HCT116 (cell line): ENCODE results near the gene ASIC5. TPM values are rescaled to one million over a fixed set of nuclear protein-coding genes. Genes with fewer than 3 reads are reported as not detected.
"Not testable (repeated sequence)": the region's sequence is repeated elsewhere in the genome, so short reads cannot be mapped to it uniquely, and the experiment has no call there.

Source experiments
- ATAC-seq: fragments of 200-7000 bp; cut with Tn5 transposase; 2 replicates; pipeline ENCODE4 v1.9.1; 2020; ENCODE audit warnings: mild to moderate bottlenecking, moderate library complexity
- BruUV-seq: library from RNA; stranded (reverse); fragments of 400-500 nt; replicated peaks from 2 replicates; lab custom pipeline; 2021; lab: Mats Ljungman, UMichigan
- CTCF ChIA-PET: fragments of 300-600 bp; sonication (Branson Sonifier 250); formaldehyde crosslinking; loops from one replicate; lab custom pipeline; 2021; ENCODE audit warnings: antibody characterized with exemption; lab: Charles Lee
- POLR2A ChIA-PET: fragments of 300-600, 350-600 bp; sonication (Branson Sonifier 250); formaldehyde crosslinking; loops from one replicate; lab custom pipeline; 2021; ENCODE audit warnings: antibody characterized with exemption; lab: Charles Lee
- RAD21 ChIA-PET, 2 experiments: fragments of 300-600 bp; sonication (Branson Sonifier 250); formaldehyde crosslinking; loops; one replicate each; lab custom pipeline; 2023; ENCODE audit warnings: low total read pairs in 2 of 2; ENCODE audit not compliant: uncharacterized antibody in 2 of 2, unreplicated experiment in 2 of 2, low non-redundant PET in 1 of 2; lab: Charles Lee
- DNase-seq: peaks from one replicate; pipeline ENCODE4 v3.0.0-alpha.2; 2010; ENCODE audit warnings: low read depth, low spot score
- H2AFZ ChIP-seq: fragments of 200-600 bp; shearing (Covaris generic), sonication (generic); 2 replicates; pipeline ENCODE4 v1.6.1; 2017; ENCODE audit warnings: low read depth, mixed run types, mixed read lengths, antibody characterized with exemption, low read length; ENCODE audit not compliant: poor library complexity, severe bottlenecking
- H3K27ac ChIP-seq: 2 replicates; pipeline ENCODE4 v1.5.1; 2012; ENCODE audit warnings: low read depth, low read length
- H3K27me3 ChIP-seq: fragments of 200-600 bp; sonication (generic); 2 replicates; pipeline ENCODE4 v1.6.1; 2016; ENCODE audit warnings: mixed run types, low read length, mixed read lengths; ENCODE audit not compliant: insufficient read depth
- H3K36me3 ChIP-seq, 2 experiments: fragments of 200-500 bp in 1 of 2; fragments of 200-600 bp in 1 of 2; sonication (Bioruptor generic) in 1 of 2; sonication (generic) in 1 of 2; 2 replicates each; pipeline versions ENCODE4 v1.5.1 to v1.6.1; 2014 to 2016; ENCODE audit warnings: low read length in 2 of 2, inconsistent platforms in 1 of 2, mixed read lengths in 1 of 2, mixed run types in 1 of 2; ENCODE audit not compliant: insufficient read depth in 2 of 2, control insufficient read depth in 1 of 2
- H3K4me1 ChIP-seq, 2 experiments: fragments of 200-600 bp in 1 of 2; sonication (generic) in 1 of 2; 2 replicates each; pipeline versions ENCODE4 v1.5.1 to v1.6.1; 2012 to 2017; ENCODE audit warnings: low read length in 2 of 2, inconsistent platforms in 1 of 2, mild to moderate bottlenecking in 1 of 2, mixed read lengths in 1 of 2, mixed run types in 1 of 2, moderate library complexity in 1 of 2; ENCODE audit not compliant: insufficient read depth in 2 of 2, control insufficient read depth in 1 of 2
- H3K4me2 ChIP-seq: fragments of 200-600 bp; sonication (generic); 2 replicates; pipeline ENCODE4 v1.6.1; 2017; ENCODE audit warnings: mixed run types, low read length, mixed read lengths
- H3K4me3 ChIP-seq, 2 experiments: fragments of 200-600 bp in 1 of 2; sonication (generic) in 1 of 2; replicated peaks in 1 of 2; 2 replicates each; pipeline ENCODE4 v1.5.1; 2011 to 2016; ENCODE audit warnings: low read length in 2 of 2, control low read depth in 1 of 2, low read depth in 1 of 2, mild to moderate bottlenecking in 1 of 2, mixed read lengths in 1 of 2, mixed run types in 1 of 2
- H3K79me2 ChIP-seq: fragments of 200-600 bp; sonication (generic); 2 replicates; pipeline ENCODE4 v1.6.1; 2017; ENCODE audit warnings: mild to moderate bottlenecking, mixed run types, low read length, moderate library complexity, mixed read lengths; ENCODE audit not compliant: insufficient read depth
- H3K9ac ChIP-seq: fragments of 200-600 bp; sonication (generic); 2 replicates; pipeline ENCODE4 v1.6.1; 2016; ENCODE audit warnings: low read length, mixed read lengths
- H3K9me2 ChIP-seq: fragments of 200-600 bp; sonication (generic), shearing (Covaris generic); 2 replicates; pipeline ENCODE4 v1.6.1; 2017; ENCODE audit warnings: mixed run types, mild to moderate bottlenecking, moderate library complexity; ENCODE audit not compliant: insufficient read depth
- H3K9me3 ChIP-seq, 2 experiments: fragments of 200-500 bp in 1 of 2; fragments of 200-600 bp in 1 of 2; sonication (Bioruptor generic) in 1 of 2; sonication (generic) in 1 of 2; 2 replicates each; pipeline ENCODE4 v1.6.1; 2014 to 2017; ENCODE audit warnings: low read length in 2 of 2, mixed read lengths in 2 of 2, inconsistent platforms in 1 of 2, low read depth in 1 of 2, mild to moderate bottlenecking in 1 of 2, mixed run types in 1 of 2, moderate library complexity in 1 of 2; ENCODE audit not compliant: control insufficient read depth in 1 of 2, insufficient read depth in 1 of 2
- H4K20me1 ChIP-seq: fragments of 200-600 bp; sonication (generic), shearing (Covaris generic); 2 replicates; pipeline ENCODE4 v1.6.1; 2017; ENCODE audit warnings: mixed run types, mild to moderate bottlenecking, moderate library complexity; ENCODE audit not compliant: insufficient read depth
- CBX3 ChIP-seq: IDR thresholded peaks from 2 replicates; pipeline ENCODE4 v1.6.1; 2012; ENCODE audit warnings: low read depth
- CEBPB ChIP-seq: IDR thresholded peaks from 2 replicates; pipeline ENCODE4 v1.6.1; 2012; ENCODE audit warnings: low read depth
- FOSL1 ChIP-seq: IDR thresholded peaks from 2 replicates; pipeline ENCODE4 v1.6.1; 2012; ENCODE audit warnings: low read depth
- JUND ChIP-seq: IDR thresholded peaks from 2 replicates; pipeline ENCODE4 v1.6.1; 2012
- POLR2A ChIP-seq: IDR thresholded peaks from 2 replicates; pipeline ENCODE4 v1.7.0; 2011; ENCODE audit warnings: borderline replicate concordance; ENCODE audit not compliant: insufficient read depth, insufficient read length; ENCODE audit errors: extremely low read depth
- RAD21 ChIP-seq: IDR thresholded peaks from 2 replicates; pipeline ENCODE4 v1.6.1; 2012; ENCODE audit warnings: low read depth, mild to moderate bottlenecking
- SIN3A ChIP-seq: IDR thresholded peaks from 2 replicates; pipeline ENCODE4 v1.6.1; 2012; ENCODE audit warnings: low read depth
- SP1 ChIP-seq: IDR thresholded peaks from 2 replicates; pipeline ENCODE4 v1.6.1; 2012; ENCODE audit warnings: low read depth
- SRF ChIP-seq: IDR thresholded peaks from 2 replicates; pipeline ENCODE4 v1.6.1; 2012; ENCODE audit warnings: low read depth
- ZFX ChIP-seq: fragments of 450-650 bp; IDR thresholded peaks from 2 replicates; pipeline ENCODE4 v1.6.1; 2017
- ZNF274 ChIP-seq: fragments of 200-500 bp; sonication (Bioruptor generic); IDR thresholded peaks from 2 replicates; pipeline ENCODE4 v1.6.1; 2014; ENCODE audit warnings: mild to moderate bottlenecking, low read depth, low read length, inconsistent platforms
- intact Hi-C: fragments of 100-400 bp; cut with micrococcal nuclease; formaldehyde crosslinking; loops from 2 replicates; pipeline ENCODE4 v1.10.0; 2022
- total RNA-seq: library from RNA; stranded (reverse); gene quantifications from one replicate; pipeline ENCODE4 v1.2.1, GENCODE V29; 2021; ENCODE audit not compliant: unreplicated experiment
- TF ChIP-seq, protein P1 (sequence below): IDR thresholded peaks from 2 replicates; pipeline ENCODE4 v1.6.1; 2011; ENCODE audit warnings: mild to moderate bottlenecking, low read length, moderate library complexity; ENCODE audit not compliant: insufficient replicate concordance; ENCODE audit errors: extremely low read depth
- TF ChIP-seq, protein P2 (sequence below): IDR thresholded peaks from 2 replicates; pipeline ENCODE4 v1.6.1; 2012
- TF ChIP-seq, protein P3 (sequence below): IDR thresholded peaks from 2 replicates; pipeline ENCODE4 v1.6.1; 2012; ENCODE audit warnings: low read depth
- TF ChIP-seq, protein P4 (sequence below): IDR thresholded peaks from 2 replicates; pipeline ENCODE4 v1.6.1; 2012

Gene ASIC5
- total RNA-seq, 1 experiment from 2014 or later = not detected

DNA sequence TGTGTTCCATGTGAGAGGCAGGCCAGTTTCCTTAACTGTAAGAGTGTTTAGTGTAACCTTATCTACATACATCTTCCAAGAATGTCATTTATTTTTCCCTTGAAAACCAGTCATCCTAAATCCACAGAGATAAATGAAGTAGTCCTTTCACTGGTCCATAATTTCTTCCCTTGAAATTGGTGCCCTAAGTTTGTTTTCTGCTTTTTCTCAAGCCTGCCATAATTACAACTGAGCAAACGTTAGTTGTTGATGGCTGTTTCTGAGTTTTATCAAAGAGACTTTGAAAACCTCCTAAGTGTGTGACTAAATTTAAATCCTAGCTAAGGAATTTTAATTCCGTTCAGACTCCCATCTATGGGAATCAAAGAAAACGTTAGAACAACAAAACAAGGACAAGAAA is 33.8 kb upstream of the ASIC5 start:
- BruUV-seq = no TSS peak
- TF ChIP-seq RAD21 = no peak
- TF ChIP-seq POLR2A = no peak
- TF ChIP-seq CBX3 = no peak
- TF ChIP-seq SIN3A = no peak
- no peak for TF ChIP-seq CEBPB
- no peak for TF ChIP-seq ZNF274
- TF ChIP-seq SRF = no peak
- no peak for TF ChIP-seq FOSL1
- TF ChIP-seq, protein P1, sequence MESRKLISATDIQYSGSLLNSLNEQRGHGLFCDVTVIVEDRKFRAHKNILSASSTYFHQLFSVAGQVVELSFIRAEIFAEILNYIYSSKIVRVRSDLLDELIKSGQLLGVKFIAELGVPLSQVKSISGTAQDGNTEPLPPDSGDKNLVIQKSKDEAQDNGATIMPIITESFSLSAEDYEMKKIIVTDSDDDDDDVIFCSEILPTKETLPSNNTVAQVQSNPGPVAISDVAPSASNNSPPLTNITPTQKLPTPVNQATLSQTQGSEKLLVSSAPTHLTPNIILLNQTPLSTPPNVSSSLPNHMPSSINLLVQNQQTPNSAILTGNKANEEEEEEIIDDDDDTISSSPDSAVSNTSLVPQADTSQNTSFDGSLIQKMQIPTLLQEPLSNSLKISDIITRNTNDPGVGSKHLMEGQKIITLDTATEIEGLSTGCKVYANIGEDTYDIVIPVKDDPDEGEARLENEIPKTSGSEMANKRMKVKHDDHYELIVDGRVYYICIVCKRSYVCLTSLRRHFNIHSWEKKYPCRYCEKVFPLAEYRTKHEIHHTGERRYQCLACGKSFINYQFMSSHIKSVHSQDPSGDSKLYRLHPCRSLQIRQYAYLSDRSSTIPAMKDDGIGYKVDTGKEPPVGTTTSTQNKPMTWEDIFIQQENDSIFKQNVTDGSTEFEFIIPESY = no peak
- TF ChIP-seq, protein P2, sequence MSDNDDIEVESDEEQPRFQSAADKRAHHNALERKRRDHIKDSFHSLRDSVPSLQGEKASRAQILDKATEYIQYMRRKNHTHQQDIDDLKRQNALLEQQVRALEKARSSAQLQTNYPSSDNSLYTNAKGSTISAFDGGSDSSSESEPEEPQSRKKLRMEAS = no peak
- TF ChIP-seq SP1 = no peak
- TF ChIP-seq, protein P3, sequence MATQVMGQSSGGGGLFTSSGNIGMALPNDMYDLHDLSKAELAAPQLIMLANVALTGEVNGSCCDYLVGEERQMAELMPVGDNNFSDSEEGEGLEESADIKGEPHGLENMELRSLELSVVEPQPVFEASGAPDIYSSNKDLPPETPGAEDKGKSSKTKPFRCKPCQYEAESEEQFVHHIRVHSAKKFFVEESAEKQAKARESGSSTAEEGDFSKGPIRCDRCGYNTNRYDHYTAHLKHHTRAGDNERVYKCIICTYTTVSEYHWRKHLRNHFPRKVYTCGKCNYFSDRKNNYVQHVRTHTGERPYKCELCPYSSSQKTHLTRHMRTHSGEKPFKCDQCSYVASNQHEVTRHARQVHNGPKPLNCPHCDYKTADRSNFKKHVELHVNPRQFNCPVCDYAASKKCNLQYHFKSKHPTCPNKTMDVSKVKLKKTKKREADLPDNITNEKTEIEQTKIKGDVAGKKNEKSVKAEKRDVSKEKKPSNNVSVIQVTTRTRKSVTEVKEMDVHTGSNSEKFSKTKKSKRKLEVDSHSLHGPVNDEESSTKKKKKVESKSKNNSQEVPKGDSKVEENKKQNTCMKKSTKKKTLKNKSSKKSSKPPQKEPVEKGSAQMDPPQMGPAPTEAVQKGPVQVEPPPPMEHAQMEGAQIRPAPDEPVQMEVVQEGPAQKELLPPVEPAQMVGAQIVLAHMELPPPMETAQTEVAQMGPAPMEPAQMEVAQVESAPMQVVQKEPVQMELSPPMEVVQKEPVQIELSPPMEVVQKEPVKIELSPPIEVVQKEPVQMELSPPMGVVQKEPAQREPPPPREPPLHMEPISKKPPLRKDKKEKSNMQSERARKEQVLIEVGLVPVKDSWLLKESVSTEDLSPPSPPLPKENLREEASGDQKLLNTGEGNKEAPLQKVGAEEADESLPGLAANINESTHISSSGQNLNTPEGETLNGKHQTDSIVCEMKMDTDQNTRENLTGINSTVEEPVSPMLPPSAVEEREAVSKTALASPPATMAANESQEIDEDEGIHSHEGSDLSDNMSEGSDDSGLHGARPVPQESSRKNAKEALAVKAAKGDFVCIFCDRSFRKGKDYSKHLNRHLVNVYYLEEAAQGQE = no peak
- no peak for TF ChIP-seq ZFX
- TF ChIP-seq JUND = no peak
- TF ChIP-seq, protein P4, sequence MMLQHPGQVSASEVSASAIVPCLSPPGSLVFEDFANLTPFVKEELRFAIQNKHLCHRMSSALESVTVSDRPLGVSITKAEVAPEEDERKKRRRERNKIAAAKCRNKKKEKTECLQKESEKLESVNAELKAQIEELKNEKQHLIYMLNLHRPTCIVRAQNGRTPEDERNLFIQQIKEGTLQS = no peak
- no peaks in the 10 kb centered on the region for H4K20me1 ChIP-seq
- H3K36me3 ChIP-seq = no peaks in the 10 kb centered on the region
- no peak overlapping the region for H2AFZ ChIP-seq
- RAD21 ChIA-PET = no interaction called here
- ATAC-seq (no peak), DNase-seq (no peak)
- intact Hi-C loops = no loop called here
- no peaks in the 10 kb centered on the region for H3K9me2 ChIP-seq
- H3K27ac ChIP-seq = no peak overlapping the region
- H3K4me3 ChIP-seq = no peak overlapping the region
- H3K4me1 ChIP-seq = no peaks in the 10 kb centered on the region
- no peaks in the 10 kb centered on the region for H3K79me2 ChIP-seq
- POLR2A ChIA-PET = no interaction called here
- CTCF ChIA-PET = no interaction called here
- no peak overlapping the region for H3K9ac ChIP-seq
- H3K9me3 ChIP-seq = no peaks in the 10 kb centered on the region
- H3K27me3 ChIP-seq = no peaks in the 10 kb centered on the region
- H3K4me2 ChIP-seq = no peak overlapping the region

DNA sequence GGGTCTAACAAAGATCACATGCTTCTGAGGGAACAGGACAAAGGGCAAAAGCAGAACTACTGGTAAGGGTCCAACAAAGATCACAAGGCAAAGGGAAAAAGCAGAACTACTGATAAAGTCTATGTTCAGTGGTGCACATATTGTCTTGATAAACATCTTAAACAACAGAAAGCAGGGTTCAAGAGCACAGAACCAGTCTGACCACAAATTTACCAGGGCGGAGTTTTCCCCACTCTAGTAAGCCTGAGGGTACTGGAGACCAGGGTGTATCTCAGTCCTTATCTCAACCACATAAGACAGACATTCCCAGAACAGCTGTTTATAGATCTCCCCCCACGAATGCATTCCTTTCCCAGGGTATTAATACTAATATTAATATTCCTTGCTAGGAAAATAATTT is 32.3 kb upstream of the ASIC5 start:
- H3K4me1 ChIP-seq, H2AFZ ChIP-seq, CTCF ChIA-PET, H3K79me2 ChIP-seq, H3K9ac ChIP-seq, DNase-seq, intact Hi-C loops, H3K4me2 ChIP-seq, BruUV-seq, H3K27ac ChIP-seq, RAD21 ChIA-PET, H3K9me3 ChIP-seq, H3K9me2 ChIP-seq, H3K36me3 ChIP-seq, ATAC-seq, H4K20me1 ChIP-seq, H3K27me3 ChIP-seq, POLR2A ChIA-PET, H3K4me3 ChIP-seq: not testable (repeated sequence)
